ENCODE data around the gene CTNND2.

DNA sequence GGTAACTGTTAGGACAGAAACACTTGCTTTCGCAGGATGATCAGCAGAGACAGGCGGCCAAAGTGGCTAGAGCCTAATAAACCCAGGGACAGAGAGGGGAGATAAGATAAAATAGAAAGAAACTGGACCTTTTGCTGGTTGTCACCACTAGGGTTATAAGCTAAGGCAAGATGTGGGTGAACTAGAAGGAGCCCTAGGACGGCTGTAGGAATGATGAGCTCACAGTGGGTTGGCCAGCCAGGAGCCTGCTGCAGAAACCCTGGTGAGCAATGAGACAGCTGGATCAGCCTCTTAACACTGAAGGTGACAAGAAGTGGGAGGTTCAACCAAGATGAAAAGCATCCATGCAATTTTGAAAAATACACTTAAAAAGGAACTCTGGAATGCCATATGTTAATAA is 13.5 kb downstream of the CTNND2 start:
- TF ChIP-seq, protein P1, sequence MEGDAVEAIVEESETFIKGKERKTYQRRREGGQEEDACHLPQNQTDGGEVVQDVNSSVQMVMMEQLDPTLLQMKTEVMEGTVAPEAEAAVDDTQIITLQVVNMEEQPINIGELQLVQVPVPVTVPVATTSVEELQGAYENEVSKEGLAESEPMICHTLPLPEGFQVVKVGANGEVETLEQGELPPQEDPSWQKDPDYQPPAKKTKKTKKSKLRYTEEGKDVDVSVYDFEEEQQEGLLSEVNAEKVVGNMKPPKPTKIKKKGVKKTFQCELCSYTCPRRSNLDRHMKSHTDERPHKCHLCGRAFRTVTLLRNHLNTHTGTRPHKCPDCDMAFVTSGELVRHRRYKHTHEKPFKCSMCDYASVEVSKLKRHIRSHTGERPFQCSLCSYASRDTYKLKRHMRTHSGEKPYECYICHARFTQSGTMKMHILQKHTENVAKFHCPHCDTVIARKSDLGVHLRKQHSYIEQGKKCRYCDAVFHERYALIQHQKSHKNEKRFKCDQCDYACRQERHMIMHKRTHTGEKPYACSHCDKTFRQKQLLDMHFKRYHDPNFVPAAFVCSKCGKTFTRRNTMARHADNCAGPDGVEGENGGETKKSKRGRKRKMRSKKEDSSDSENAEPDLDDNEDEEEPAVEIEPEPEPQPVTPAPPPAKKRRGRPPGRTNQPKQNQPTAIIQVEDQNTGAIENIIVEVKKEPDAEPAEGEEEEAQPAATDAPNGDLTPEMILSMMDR (conservative IDR thresholded peaks at IDR 0.05; ENCODE audit: low read depth, low read length), result no peak
- TF ChIP-seq EZH2 (IDR thresholded peaks at IDR 0.05; ENCODE audit: borderline replicate concordance, low read depth, low read length, poor library complexity, severe bottlenecking), result no peak

Data from A673 (cell line).